K562 (cell line): Measurements from ENCODE around the gene CAMK2D. TPM values are rescaled to one million over a fixed set of nuclear protein-coding genes. Genes with fewer than 3 reads are reported as not detected.

ENCODE experiments used
- ATAC-seq: fragments of 200-7000 bp; cut with Tn5 transposase; 3 replicates; pipeline ENCODE4 v1.9.1; 2020; ENCODE audit warnings: moderate library complexity
- BruUV-seq: library from RNA; stranded (reverse); fragments of 400-500 nt; replicated peaks from 2 replicates; lab custom pipeline; 2021; lab: Mats Ljungman, UMichigan
- CTCF ChIA-PET: fragments of 300-600 bp; formaldehyde crosslinking; extraction: SDS; loops from one replicate; lab custom pipeline; 2021; ENCODE audit warnings: low intra/inter-chr PET ratio; lab: Yijun Ruan, JAX
- POLR2A ChIA-PET: fragments of 300-600, 350-650 bp; sonication (Branson Sonifier 250); formaldehyde crosslinking; extraction: SDS; loops from one replicate; lab custom pipeline; 2021; ENCODE audit warnings: antibody characterized with exemption, inconsistent platforms; lab: Yijun Ruan, JAX
- DNase-seq, 4 experiments: peaks; one replicate each; pipeline versions ENCODE4 v3.0.0 to v3.0.0-alpha.2; 2011 to 2018; ENCODE audit warnings: low spot score in 3 of 4, mixed read lengths in 3 of 4; ENCODE audit errors: extremely low read depth in 1 of 4
- FAIRE-seq: peaks from 2 replicates; lab custom pipeline; 2011; peaks lifted over from hg19 to GRCh38; lab: Jason Lieb, UNC
- H2AFZ ChIP-seq: 2 replicates; pipeline ENCODE4 v1.6.0; 2011; ENCODE audit warnings: low read depth, low read length, control low read depth, inconsistent platforms
- H3K27ac ChIP-seq: fragments of 200-600 bp; 3 replicates; pipeline ENCODE4 v1.8.0; 2011; ENCODE audit warnings: low read depth, mild to moderate bottlenecking, control low read depth, inconsistent platforms, low read length, moderate library complexity, mixed read lengths; ENCODE audit errors: extremely low read depth
- H3K27me3 ChIP-seq, 2 experiments: fragments of 300-600 bp in 1 of 2; 2 replicates in 1 of 2; 3 replicates in 1 of 2; pipeline versions ENCODE4 v1.6.0 to v1.8.0; 2011; ENCODE audit warnings: inconsistent platforms in 2 of 2, low read length in 2 of 2, mild to moderate bottlenecking in 1 of 2, mixed read lengths in 1 of 2, moderate library complexity in 1 of 2; ENCODE audit not compliant: control insufficient read depth in 2 of 2, insufficient read depth in 2 of 2
- H3K36me3 ChIP-seq: fragments of 300-600 bp; 3 replicates; pipeline ENCODE4 v1.8.0; 2011; ENCODE audit warnings: mild to moderate bottlenecking, low read length, inconsistent platforms; ENCODE audit not compliant: control insufficient read depth, insufficient read depth
- H3K4me1 ChIP-seq, 2 experiments: fragments of 200-600 bp in 1 of 2; replicated peaks in 1 of 2; 2 replicates in 1 of 2; 3 replicates in 1 of 2; pipeline versions ENCODE4 v1.5.1 to v1.8.0; 2011; ENCODE audit warnings: inconsistent platforms in 2 of 2, low read length in 2 of 2, mild to moderate bottlenecking in 1 of 2, mixed read lengths in 1 of 2, moderate library complexity in 1 of 2; ENCODE audit not compliant: control insufficient read depth in 2 of 2, insufficient read depth in 2 of 2
- H3K4me2 ChIP-seq: 2 replicates; pipeline ENCODE4 v1.6.1; 2011; ENCODE audit warnings: low read length, control low read depth, inconsistent platforms, mixed read lengths; ENCODE audit not compliant: insufficient read depth
- H3K4me3 ChIP-seq: fragments of 200-600 bp; sonication (generic), shearing (Covaris generic); 2 replicates; pipeline ENCODE4 v1.5.1; 2016; ENCODE audit warnings: control low read depth, inconsistent platforms
- H3K79me2 ChIP-seq: fragments of 200-600 bp; 3 replicates; pipeline ENCODE4 v1.8.0; 2011; ENCODE audit warnings: low read length, inconsistent platforms; ENCODE audit not compliant: control insufficient read depth, insufficient read depth
- H3K9ac ChIP-seq, 2 experiments: 2 replicates each; pipeline versions ENCODE4 v1.6.0 to v1.6.1; 2011; ENCODE audit warnings: low read depth in 2 of 2, low read length in 2 of 2, control low read depth in 1 of 2, inconsistent platforms in 1 of 2, mild to moderate bottlenecking in 1 of 2, mixed read lengths in 1 of 2; ENCODE audit not compliant: insufficient read depth in 1 of 2
- H3K9me1 ChIP-seq: one replicate; pipeline ENCODE4 v1.6.0; 2011; ENCODE audit warnings: inconsistent platforms, mild to moderate bottlenecking, low read length, moderate library complexity; ENCODE audit not compliant: control insufficient read depth, insufficient read depth
- H3K9me3 ChIP-seq: replicated peaks from 2 replicates; pipeline ENCODE4 v1.5.1; 2011; ENCODE audit warnings: low read depth, low read length, inconsistent platforms; ENCODE audit not compliant: control insufficient read depth, insufficient read depth
- H4K20me1 ChIP-seq: replicated peaks from 2 replicates; pipeline ENCODE4 v1.6.1; 2011; ENCODE audit warnings: low read length, inconsistent platforms, mixed read lengths; ENCODE audit not compliant: control insufficient read depth, insufficient read depth
- ATF1 ChIP-seq, 2 experiments: fragments of 450-650 bp in 1 of 2; IDR thresholded peaks; 2 replicates each; pipeline ENCODE4 v1.6.1; 2016; ENCODE audit warnings: missing compliant biosample characterization in 1 of 2, missing genetic modification characterization in 1 of 2
- NELFE ChIP-seq: IDR thresholded peaks from 2 replicates; pipeline ENCODE4 v1.6.1; 2011; ENCODE audit warnings: mild to moderate bottlenecking; ENCODE audit not compliant: insufficient read depth, insufficient read length
- NFYB ChIP-seq: IDR thresholded peaks from 2 replicates; pipeline ENCODE4 v1.6.1; 2011; ENCODE audit warnings: mild to moderate bottlenecking, moderate library complexity; ENCODE audit not compliant: insufficient read length; ENCODE audit errors: extremely low read depth
- TRIM24 ChIP-seq, 2 experiments: fragments of 450-650 bp; IDR thresholded peaks; 2 replicates each; pipeline ENCODE4 v1.6.1; 2016
- XRCC5 ChIP-seq: fragments of 200-400 bp; formaldehyde crosslinking; IDR thresholded peaks from 2 replicates; pipeline ENCODE4 v1.6.1; 2017; ENCODE audit warnings: low read depth, mild to moderate bottlenecking, low read length
- ZNF121 ChIP-seq: sonication (generic); formaldehyde crosslinking; conservative IDR thresholded peaks from 2 replicates; pipeline ENCODE4 v1.8.0; 2022; ENCODE audit warnings: missing genetic modification reagents
- ZNF134 ChIP-seq: fragments of 250-450 bp; sonication (Bioruptor Pico); conservative IDR thresholded peaks from 2 replicates; pipeline ENCODE4 v1.4.0; 2020
- ZNF347 ChIP-seq: fragments of 450-650 bp; formaldehyde crosslinking; IDR thresholded peaks from 2 replicates; pipeline ENCODE4 v1.4.0; 2020; ENCODE audit warnings: low read depth, mild to moderate bottlenecking, moderate library complexity
- ZNF436 ChIP-seq: fragments of 250-450, 450-650 bp; sonication (Bioruptor Pico); formaldehyde crosslinking; IDR thresholded peaks from 2 replicates; pipeline ENCODE4 v1.7.0; 2020; ENCODE audit warnings: mild to moderate bottlenecking
- ZNF551 ChIP-seq: fragments of 250-450 bp; sonication (Bioruptor Pico); IDR thresholded peaks from 2 replicates; pipeline ENCODE4 v1.5.0; 2021; ENCODE audit warnings: mild to moderate bottlenecking, moderate library complexity
- ZNF79 ChIP-seq: fragments of 250-450 bp; sonication (Bioruptor Pico); IDR thresholded peaks from 2 replicates; pipeline ENCODE4 v1.4.0; 2020; ENCODE audit warnings: low read depth, mild to moderate bottlenecking, moderate library complexity
- WGBS: fragments of 100-300 bp; shearing (Covaris generic); methylation state at CpG from one replicate; pipeline ENCODE4 v1.1.6; 2016; ENCODE audit warnings: low coverage, mixed read lengths; ENCODE audit not compliant: insufficient coverage; ENCODE audit errors: missing lambda C conversion rate; 5-methylcytosine and 5-hydroxymethylcytosine counted together
- in situ Hi-C: fragments of 300-500 bp; cut with MboI; formaldehyde crosslinking; loops from 4 replicates; pipeline ENCODE4 v1.15.0; 2018; ENCODE audit warnings: inconsistent platforms, mixed read lengths
- intact Hi-C: fragments of 100-400 bp; cut with micrococcal nuclease; formaldehyde crosslinking; loops from 2 replicates; pipeline ENCODE4 v1.14.2; 2022
- polyA plus RNA-seq, 8 experiments: library from polyadenylated mRNA; depleted of rRNA in 4 of 8; stranded (reverse) in 5 of 8; unstranded in 3 of 8; fragments of >200 nt; fragmentation: Nextera tagmentation in 2 of 8; fragmentation: Illumina TruSeq in 1 of 8; extraction: Ambion mirVana in 2 of 8; extraction: Trizol in 1 of 8; gene quantifications; 2 replicates each; pipeline versions ENCODE4 v1.2.1 to v1.2.3, GENCODE V29; 2011 to 2014; ENCODE audit warnings: inconsistent platforms in 1 of 8, missing spikeins in 1 of 8
- total RNA-seq, 7 experiments: library from RNA; depleted of rRNA in 6 of 7; stranded (reverse); fragments of >200 nt in 6 of 7; fragmentation: Illumina TruSeq in 2 of 7; extraction: Trizol in 2 of 7; gene quantifications; 2 replicates each; pipeline versions ENCODE4 v1.2.1 to v1.2.3, GENCODE V29; 2011 to 2021; ENCODE audit warnings: low replicate concordance in 1 of 7
- TF ChIP-seq, protein P1 (sequence below): sonication (generic); formaldehyde crosslinking; IDR thresholded peaks from 2 replicates; pipeline ENCODE4 v1.8.0; 2022; ENCODE audit warnings: mild to moderate bottlenecking, low read depth, missing genetic modification reagents
- TF ChIP-seq, protein P2 (sequence below): fragments of 250-450 bp; sonication (Bioruptor Pico); IDR thresholded peaks from 2 replicates; pipeline ENCODE4 v1.5.0; 2021; ENCODE audit warnings: mild to moderate bottlenecking, borderline replicate concordance
- TF ChIP-seq, protein P3 (sequence below): fragments of 250-450 bp; sonication (Bioruptor Pico); IDR thresholded peaks from 2 replicates; pipeline ENCODE4 v1.4.0; 2020; ENCODE audit warnings: borderline replicate concordance

Gene CAMK2D
- total and polyA plus RNA-seq, 9 of the 15 experiments (the other 6 are each of a cell fraction or from before 2014, with no cell fraction given): 0.01 to 0.33 (median 0.04) TPM; not detected in 2

DNA sequence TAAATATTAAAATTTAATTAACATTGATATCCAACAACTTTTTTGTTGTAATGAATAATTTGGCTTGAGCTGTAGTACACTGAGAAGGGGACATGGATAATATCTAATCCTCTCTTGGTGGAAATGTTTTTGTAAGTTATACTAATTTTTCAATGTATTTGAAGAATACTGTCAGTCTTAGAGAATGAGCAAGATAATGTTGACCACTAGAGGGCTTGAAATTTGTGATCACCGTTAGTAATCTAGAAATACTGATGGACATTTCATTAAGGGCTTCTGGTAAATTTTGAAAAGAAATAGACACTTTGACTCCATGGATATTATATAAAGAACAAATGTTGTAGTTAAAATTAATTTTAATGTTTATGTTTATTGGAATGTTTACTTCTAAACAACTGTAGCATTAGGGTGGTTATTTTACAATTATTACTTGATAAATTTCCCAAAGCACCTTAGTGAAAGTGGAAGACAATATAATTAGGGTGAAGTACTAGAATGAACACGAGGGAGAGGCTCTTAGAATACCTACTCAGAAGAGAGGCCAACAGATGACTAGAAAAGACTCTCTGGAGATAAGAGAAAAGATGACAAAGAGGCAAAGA is 20.0 kb upstream of the CAMK2D start (continued):
- no peak for TF ChIP-seq ZNF436 (CRISPR knock-in tag)

DNA sequence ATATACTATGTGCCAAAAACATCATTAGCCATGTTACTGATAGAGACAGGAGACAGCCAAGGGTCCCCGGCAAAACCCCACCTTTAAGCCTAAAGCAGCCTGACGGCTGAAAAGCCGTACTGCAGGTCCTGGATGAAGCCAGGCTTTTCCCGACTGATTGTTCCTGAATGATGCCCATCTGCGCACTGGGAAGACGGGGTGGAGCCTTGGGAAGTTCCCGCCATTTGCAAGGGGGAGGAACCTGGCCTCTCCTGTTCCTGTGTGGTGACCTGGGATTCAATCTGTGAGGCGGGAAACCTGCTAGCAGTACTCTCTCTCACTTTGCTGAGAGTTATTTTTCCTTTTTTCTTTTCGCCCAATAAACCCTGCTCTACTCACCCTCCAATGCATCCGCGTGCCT is 15.1 kb upstream of the CAMK2D start:
- Histone ChIP-seq H3K9ac (no peak overlapping the region), H3K27me3 (no peaks in the 10 kb centered on the region), H4K20me1 (no peaks in the 10 kb centered on the region), H3K4me2 (no peak overlapping the region), H3K9me1 (no peaks in the 10 kb centered on the region)
- no peak for FAIRE-seq
- TF ChIP-seq ZNF347 (CRISPR knock-in tag) (no peak), NFYB (no peak), ZNF79 (no peak), ZNF551 (CRISPR knock-in tag) (no peak), ZNF134 (CRISPR knock-in tag) (no peak), NELFE (no peak), ATF1 (CRISPR knock-in tag; IDR thresholded peaks at IDR 0.05) (no peak), ATF1 (tag; IDR thresholded peaks at IDR 0.05) (no peak), XRCC5 (no peak), ZNF121 (CRISPR knock-in tag) (no peak), TRIM24 (IDR thresholded peaks at IDR 0.05) (no peak)
- TF ChIP-seq, protein P1, sequence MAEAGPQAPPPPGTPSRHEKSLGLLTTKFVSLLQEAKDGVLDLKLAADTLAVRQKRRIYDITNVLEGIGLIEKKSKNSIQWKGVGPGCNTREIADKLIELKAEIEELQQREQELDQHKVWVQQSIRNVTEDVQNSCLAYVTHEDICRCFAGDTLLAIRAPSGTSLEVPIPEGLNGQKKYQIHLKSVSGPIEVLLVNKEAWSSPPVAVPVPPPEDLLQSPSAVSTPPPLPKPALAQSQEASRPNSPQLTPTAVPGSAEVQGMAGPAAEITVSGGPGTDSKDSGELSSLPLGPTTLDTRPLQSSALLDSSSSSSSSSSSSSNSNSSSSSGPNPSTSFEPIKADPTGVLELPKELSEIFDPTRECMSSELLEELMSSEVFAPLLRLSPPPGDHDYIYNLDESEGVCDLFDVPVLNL: no peak
- TF ChIP-seq, protein P2, sequence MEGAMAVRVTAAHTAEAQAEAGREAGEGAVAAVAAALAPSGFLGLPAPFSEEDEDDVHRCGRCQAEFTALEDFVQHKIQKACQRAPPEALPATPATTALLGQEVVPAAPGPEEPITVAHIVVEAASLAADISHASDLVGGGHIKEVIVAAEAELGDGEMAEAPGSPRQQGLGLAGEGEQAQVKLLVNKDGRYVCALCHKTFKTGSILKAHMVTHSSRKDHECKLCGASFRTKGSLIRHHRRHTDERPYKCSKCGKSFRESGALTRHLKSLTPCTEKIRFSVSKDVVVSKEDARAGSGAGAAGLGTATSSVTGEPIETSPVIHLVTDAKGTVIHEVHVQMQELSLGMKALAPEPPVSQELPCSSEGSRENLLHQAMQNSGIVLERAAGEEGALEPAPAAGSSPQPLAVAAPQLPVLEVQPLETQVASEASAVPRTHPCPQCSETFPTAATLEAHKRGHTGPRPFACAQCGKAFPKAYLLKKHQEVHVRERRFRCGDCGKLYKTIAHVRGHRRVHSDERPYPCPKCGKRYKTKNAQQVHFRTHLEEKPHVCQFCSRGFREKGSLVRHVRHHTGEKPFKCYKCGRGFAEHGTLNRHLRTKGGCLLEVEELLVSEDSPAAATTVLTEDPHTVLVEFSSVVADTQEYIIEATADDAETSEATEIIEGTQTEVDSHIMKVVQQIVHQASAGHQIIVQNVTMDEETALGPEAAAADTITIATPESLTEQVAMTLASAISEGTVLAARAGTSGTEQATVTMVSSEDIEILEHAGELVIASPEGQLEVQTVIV (CRISPR knock-in tag): no peak
- TF ChIP-seq, protein P3, sequence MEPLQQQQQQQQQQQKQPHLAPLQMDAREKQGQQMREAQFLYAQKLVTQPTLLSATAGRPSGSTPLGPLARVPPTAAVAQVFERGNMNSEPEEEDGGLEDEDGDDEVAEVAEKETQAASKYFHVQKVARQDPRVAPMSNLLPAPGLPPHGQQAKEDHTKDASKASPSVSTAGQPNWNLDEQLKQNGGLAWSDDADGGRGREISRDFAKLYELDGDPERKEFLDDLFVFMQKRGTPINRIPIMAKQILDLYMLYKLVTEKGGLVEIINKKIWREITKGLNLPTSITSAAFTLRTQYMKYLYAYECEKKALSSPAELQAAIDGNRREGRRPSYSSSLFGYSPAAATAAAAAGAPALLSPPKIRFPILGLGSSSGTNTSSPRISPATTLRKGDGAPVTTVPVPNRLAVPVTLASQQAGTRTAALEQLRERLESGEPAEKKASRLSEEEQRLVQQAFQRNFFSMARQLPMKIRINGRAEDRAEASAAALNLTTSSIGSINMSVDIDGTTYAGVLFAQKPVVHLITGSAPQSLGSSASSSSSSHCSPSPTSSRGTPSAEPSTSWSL (CRISPR knock-in tag): no peak
- TF ChIP-seq, all 486 proteins: peak for 0
- ChIA-PET CTCF (no interaction called here), POLR2A (no interaction called here)
- H3K36me3 ChIP-seq: no peaks in the 10 kb centered on the region
- H3K4me3 ChIP-seq: no peak overlapping the region
- in situ Hi-C loops: no loop called here
- no peak overlapping the region for H2AFZ ChIP-seq
- intact Hi-C loops: no loop called here
- ATAC-seq: no peak
- no peaks in the 10 kb centered on the region for H3K4me1 ChIP-seq
- under 1% methylated on average over 11 of the region's 11 CpGs for WGBS
- no peaks in the 10 kb centered on the region for H3K79me2 ChIP-seq
- no peak for DNase-seq
- H3K27ac ChIP-seq: no peak overlapping the region
- BruUV-seq: no TSS peak
- H3K9me3 ChIP-seq: no peaks in the 10 kb centered on the region
